ENCODE measurements around the gene IQGAP2.

GRCh38 chr5:76585783-76586217, 182.7 kb downstream of the IQGAP2 start:
- no peak for TF ChIP-seq CTCF (IDR thresholded peaks at IDR 0.05; ENCODE audit: low read depth, low read length, poor library complexity, severe bottlenecking)
- no peak for TF ChIP-seq EZH2phosphoT487 (IDR thresholded peaks at IDR 0.05; ENCODE audit: borderline replicate concordance, low read length)

Measured in DOHH2 (cell line).